CD4-positive, CD25-positive, alpha-beta regulatory T cell (primary cell): ENCODE measurements around the gene SLC17A4. TPM values are rescaled to one million over a fixed set of nuclear protein-coding genes. Genes with fewer than 3 reads are reported as not detected.
A peak's percentile ranks its signal among the peaks of the same experiment; 100 is the strongest.
"Not testable (repeated sequence)": the region's sequence is repeated elsewhere in the genome, so short reads cannot be mapped to it uniquely, and the experiment has no call there.

Source experiments
- ATAC-seq, 2 donors: fragments of 150-1000 bp; cut with Tn5 transposase; one replicate each; pipeline ENCODE4 v1.10.0; 2021; ENCODE audit warnings: low read depth in 2 of 2, moderate number of reproducible peaks in 2 of 2, moderate library complexity in 1 of 2
- DNase-seq, 3 donors: peaks; one replicate each; pipeline versions ENCODE4 v3.0.0 to v3.0.0-alpha.2; 2012 to 2022; ENCODE audit warnings: mixed read lengths in 1 of 3
- H3K27ac ChIP-seq: one replicate; pipeline ENCODE4 v1.7.0; 2013; ENCODE audit warnings: mild to moderate bottlenecking, low read length; ENCODE audit not compliant: insufficient read depth, poor library complexity, severe bottlenecking
- H3K27me3 ChIP-seq: one replicate; pipeline ENCODE4 v1.7.0; 2013; ENCODE audit warnings: low read length; ENCODE audit not compliant: control insufficient read depth, insufficient read depth
- H3K36me3 ChIP-seq: one replicate; pipeline ENCODE4 v1.7.0; 2013; ENCODE audit warnings: mild to moderate bottlenecking, low read length, moderate library complexity; ENCODE audit not compliant: control insufficient read depth, insufficient read depth
- H3K4me1 ChIP-seq: 2 replicates; pipeline ENCODE4 v1.7.0; 2013; ENCODE audit warnings: mild to moderate bottlenecking, low read length; ENCODE audit not compliant: insufficient read depth, control insufficient read depth, poor library complexity, severe bottlenecking
- H3K4me3 ChIP-seq: one replicate; pipeline ENCODE4 v1.7.0; 2013; ENCODE audit warnings: low read depth, mild to moderate bottlenecking, low read length, moderate library complexity
- H3K9me3 ChIP-seq, 2 experiments: 1 replicate in 1 of 2; 2 replicates in 1 of 2; pipeline ENCODE4 v1.7.0; 2013; ENCODE audit warnings: low read length in 2 of 2, mild to moderate bottlenecking in 1 of 2, moderate library complexity in 1 of 2; ENCODE audit not compliant: control insufficient read depth in 2 of 2
- H3K27ac Mint-ChIP-seq, 3 donors: one replicate each; pipeline ENCODE4 v1.8.0; 2020 to 2022; ENCODE audit warnings: mild to moderate bottlenecking in 3 of 3, mixed read lengths in 3 of 3, moderate library complexity in 2 of 3
- H3K27me3 Mint-ChIP-seq: one replicate; pipeline ENCODE4 v1.8.0; 2022; ENCODE audit warnings: mild to moderate bottlenecking, mixed read lengths
- H3K36me3 Mint-ChIP-seq: one replicate; pipeline ENCODE4 v1.8.0; 2020; ENCODE audit warnings: mixed read lengths
- H3K4me1 Mint-ChIP-seq, 4 donors: one replicate each; pipeline ENCODE4 v1.8.0; 2020 to 2022; ENCODE audit warnings: mixed read lengths in 4 of 4, mild to moderate bottlenecking in 1 of 4
- H3K4me3 Mint-ChIP-seq, 4 donors: one replicate each; pipeline ENCODE4 v1.8.0; 2020 to 2022; ENCODE audit warnings: mild to moderate bottlenecking in 4 of 4, mixed read lengths in 4 of 4, moderate library complexity in 3 of 4
- H3K9me3 Mint-ChIP-seq, 7 donors: one replicate each; pipeline ENCODE4 v1.8.0; 2020 to 2022; ENCODE audit warnings: mixed read lengths in 7 of 7, mild to moderate bottlenecking in 3 of 7, moderate library complexity in 2 of 7
- polyA plus RNA-seq, 4 donors: library from polyadenylated mRNA; unstranded; fragments of 300-500 nt; fragmentation: Illumina TruSeq; gene quantifications; one replicate each; pipeline ENCODE4 v1.2.3, GENCODE V29; 2021
- total RNA-seq: library from RNA; stranded (reverse); gene quantifications from one replicate; pipeline ENCODE4 v1.2.3, GENCODE V29; 2022

Gene SLC17A4
- total and polyA plus RNA-seq, 5 donors from 2014 or later = not detected

DNA sequence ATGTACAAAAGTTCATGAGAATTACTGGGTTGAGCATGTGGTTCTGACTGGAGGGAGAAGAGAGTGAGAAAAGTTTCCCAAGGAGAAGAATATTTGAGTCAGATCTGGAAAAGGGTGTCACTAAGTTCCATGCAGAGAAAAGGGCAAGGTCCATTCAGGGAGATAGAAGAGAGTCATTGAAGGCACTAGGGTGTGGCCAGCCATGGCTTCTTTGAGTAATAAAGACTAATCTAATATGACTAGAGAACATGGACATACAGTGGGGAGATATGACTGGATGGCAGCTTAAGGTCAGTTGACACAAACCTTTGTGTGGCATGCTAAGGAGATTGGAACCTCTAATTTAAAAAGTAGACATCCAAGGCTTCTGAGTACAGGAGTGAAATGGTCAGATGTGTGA lies 10.7 kb upstream of the SLC17A4 start:
- no peak for DNase-seq
- Mint-ChIP-seq H3K4me3 (no peak overlapping the region), H3K27me3 (peaks cover 16% of the 10 kb centered on the region), H3K9me3 (no peaks in the 10 kb centered on the region), H3K4me1 (no peaks in the 10 kb centered on the region), H3K36me3 (no peaks in the 10 kb centered on the region), H3K27ac (no peak overlapping the region)
- Histone ChIP-seq H3K4me3 (no peak overlapping the region), H3K27ac (no peak overlapping the region), H3K27me3 (peaks cover 3% of the 10 kb centered on the region), H3K4me1 (no peaks in the 10 kb centered on the region), H3K9me3 (no peaks in the 10 kb centered on the region), H3K36me3 (no peaks in the 10 kb centered on the region)
- no peak for ATAC-seq

DNA sequence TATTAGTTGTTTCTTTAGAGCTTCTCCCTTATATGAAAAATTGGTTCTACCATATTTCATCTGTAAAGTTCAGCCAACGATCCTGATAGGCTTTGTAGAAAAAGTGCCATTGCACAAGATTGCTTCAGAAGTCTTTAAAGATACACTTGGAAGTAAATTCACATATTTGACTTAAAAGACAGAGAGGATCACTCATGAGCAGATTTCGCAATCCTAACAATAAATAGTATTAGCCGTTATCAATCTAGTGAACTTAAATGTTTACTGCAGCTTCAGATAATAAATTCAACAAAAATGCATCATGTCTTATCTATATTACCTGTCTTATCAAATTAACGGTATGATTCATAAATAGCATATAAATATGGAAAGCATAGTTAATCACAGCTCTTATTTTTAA lies 8.7 kb upstream of the SLC17A4 start:
- Mint-ChIP-seq H3K4me1 (no peaks in the 10 kb centered on the region), H3K4me3 (no peak overlapping the region), H3K27ac (no peak overlapping the region), H3K9me3 (no peaks in the 10 kb centered on the region), H3K36me3 (no peaks in the 10 kb centered on the region), H3K27me3 (peaks cover 14% of the 10 kb centered on the region)
- H3K9me3 ChIP-seq = no peaks in the 10 kb centered on the region
- no peak overlapping the region for H3K27ac ChIP-seq
- no peaks in the 10 kb centered on the region for H3K36me3 ChIP-seq
- H3K4me1 ChIP-seq = no peaks in the 10 kb centered on the region
- H3K27me3 ChIP-seq = peaks cover 3% of the 10 kb centered on the region
- no peak overlapping the region for H3K4me3 ChIP-seq
- ATAC-seq (no peak), DNase-seq (no peak)

DNA sequence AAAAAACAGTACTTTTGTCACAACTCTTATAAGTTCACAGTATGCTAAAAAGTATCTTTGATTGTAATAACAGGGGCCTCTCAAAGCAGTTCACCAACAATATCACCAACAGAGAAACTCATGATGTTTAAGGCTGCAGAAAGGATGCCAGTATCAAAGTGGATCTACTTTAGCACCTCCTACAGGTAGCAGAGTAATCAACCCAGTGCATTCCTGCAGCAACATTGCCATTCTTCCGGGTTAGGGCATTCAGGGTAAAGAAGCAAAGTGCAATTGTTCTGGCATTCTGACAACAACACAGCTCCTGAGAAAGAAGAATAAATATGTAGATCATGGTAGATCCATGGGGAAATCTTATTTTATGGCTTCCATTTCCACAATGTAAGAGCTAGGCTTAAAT lies 7.6 kb upstream of the SLC17A4 start:
- Histone ChIP-seq H3K4me1 (no peaks in the 10 kb centered on the region), H3K36me3 (no peaks in the 10 kb centered on the region), H3K9me3 (no peaks in the 10 kb centered on the region), H3K4me3 (no peak overlapping the region), H3K27me3 (peaks cover 3% of the 10 kb centered on the region), H3K27ac (no peak overlapping the region)
- no peak for DNase-seq
- Mint-ChIP-seq H3K36me3 (no peaks in the 10 kb centered on the region), H3K4me1 (no peaks in the 10 kb centered on the region), H3K27me3 (peaks cover 12% of the 10 kb centered on the region), H3K9me3 (no peaks in the 10 kb centered on the region), H3K27ac (no peak overlapping the region), H3K4me3 (no peak overlapping the region)
- ATAC-seq = no peak

DNA sequence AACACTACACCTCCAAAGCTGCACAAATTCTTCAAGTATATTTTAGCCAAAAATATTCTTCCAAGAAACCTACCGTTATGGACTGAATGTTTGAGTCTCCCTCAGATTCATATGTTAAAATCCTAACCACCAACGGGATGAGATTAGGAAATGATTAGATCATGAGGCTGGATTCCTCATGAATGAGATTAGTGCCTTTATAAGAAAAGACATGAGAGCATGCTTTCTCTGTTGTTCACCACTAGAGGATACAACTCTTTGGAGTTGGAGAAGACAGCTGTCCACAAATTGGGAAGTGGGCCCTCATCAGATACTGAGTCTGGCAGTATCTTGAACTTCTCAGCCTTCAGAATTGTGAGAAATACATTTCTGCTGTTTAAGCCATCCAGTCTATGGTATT lies 7.1 kb upstream of the SLC17A4 start:
- Mint-ChIP-seq H3K27me3 (peaks cover 9% of the 10 kb centered on the region), H3K27ac (no peak overlapping the region), H3K36me3 (no peaks in the 10 kb centered on the region), H3K4me3 (no peak overlapping the region), H3K4me1 (no peaks in the 10 kb centered on the region), H3K9me3 (no peaks in the 10 kb centered on the region)
- no peaks in the 10 kb centered on the region for H3K4me1 ChIP-seq
- DNase-seq (no peak), ATAC-seq (no peak)
- H3K36me3 ChIP-seq = no peaks in the 10 kb centered on the region
- H3K27ac ChIP-seq = no peak overlapping the region
- peaks cover 3% of the 10 kb centered on the region for H3K27me3 ChIP-seq
- H3K4me3 ChIP-seq = no peak overlapping the region
- H3K9me3 ChIP-seq = no peaks in the 10 kb centered on the region

DNA sequence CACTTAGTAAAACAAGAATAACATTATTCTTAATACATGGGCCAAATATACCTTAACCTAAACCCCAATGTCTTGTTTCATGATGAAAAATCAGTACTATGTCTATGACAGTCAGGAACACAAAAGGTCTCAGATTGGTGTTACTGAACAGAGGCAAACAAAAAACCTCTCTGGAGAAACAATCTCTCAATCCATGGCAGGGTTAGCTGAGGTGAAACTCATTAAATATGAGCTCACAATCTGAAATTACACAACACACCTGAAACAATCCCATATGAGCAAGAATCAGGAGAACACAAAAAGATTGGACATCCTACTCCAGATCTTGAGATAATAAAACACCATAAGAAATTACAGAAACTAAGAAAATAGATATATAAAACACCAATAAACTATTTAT lies 6.5 kb upstream of the SLC17A4 start:
- no peaks in the 10 kb centered on the region for H3K9me3 ChIP-seq
- H3K4me1 Mint-ChIP-seq = no peaks in the 10 kb centered on the region
- H3K4me3 ChIP-seq = no peak overlapping the region
- ATAC-seq (no peak), DNase-seq (no peak)
- peaks cover 3% of the 10 kb centered on the region for H3K27me3 ChIP-seq
- H3K36me3 Mint-ChIP-seq = no peaks in the 10 kb centered on the region
- no peak overlapping the region for H3K4me3 Mint-ChIP-seq
- peaks cover 9% of the 10 kb centered on the region for H3K27me3 Mint-ChIP-seq
- no peak overlapping the region for H3K27ac ChIP-seq
- H3K9me3 Mint-ChIP-seq = no peaks in the 10 kb centered on the region
- no peaks in the 10 kb centered on the region for H3K36me3 ChIP-seq
- no peaks in the 10 kb centered on the region for H3K4me1 ChIP-seq
- H3K27ac Mint-ChIP-seq = peak overlapping the region in 1 of 3 donors; percentile 36

DNA sequence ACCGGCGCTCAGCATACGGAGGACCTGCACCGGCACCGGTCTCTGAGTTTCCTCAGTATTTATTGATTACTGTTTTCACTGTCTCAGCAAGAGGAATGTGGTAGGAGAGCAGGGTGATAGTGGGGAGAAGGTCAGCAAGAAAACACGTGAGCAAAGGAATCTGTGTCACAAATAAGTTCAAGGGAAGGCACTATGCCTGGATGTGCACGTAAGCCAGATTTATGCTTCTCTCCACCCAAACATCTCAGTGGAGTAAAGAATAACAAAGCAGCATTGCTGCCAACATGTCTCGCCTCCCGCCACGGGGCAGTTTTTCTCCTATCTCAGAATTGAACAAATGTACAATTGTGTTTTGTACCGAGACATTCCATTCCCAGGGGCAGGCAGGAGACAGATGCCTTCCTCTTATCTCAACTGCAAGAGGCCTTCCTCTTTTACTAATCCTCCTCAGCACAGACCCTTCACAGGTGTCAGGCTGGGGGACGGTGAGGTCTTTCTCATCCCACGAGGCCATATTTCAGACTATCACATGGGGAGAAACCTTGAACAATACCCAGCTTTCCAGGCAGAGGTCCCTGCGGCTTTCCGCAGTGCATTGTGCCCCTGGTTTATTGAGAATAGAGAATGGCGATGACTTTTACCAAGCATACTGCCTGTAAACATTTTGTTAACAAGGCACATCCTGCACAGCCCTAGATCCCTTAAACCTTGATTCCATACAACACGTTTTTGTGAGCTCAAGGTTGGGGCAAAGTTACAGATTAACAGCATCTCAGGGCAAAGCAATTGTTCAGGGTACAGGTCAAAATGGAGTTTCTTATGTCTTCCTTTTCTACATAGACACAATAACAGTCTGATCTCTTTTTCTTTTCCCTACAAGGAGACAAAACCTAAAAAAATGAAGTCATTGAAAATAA lies 5.7 kb upstream of the SLC17A4 start:
- not testable (repeated sequence) for H3K4me3 ChIP-seq, H3K9me3 ChIP-seq, H3K27ac ChIP-seq, H3K4me1 Mint-ChIP-seq, H3K36me3 ChIP-seq, DNase-seq, H3K27me3 ChIP-seq, H3K36me3 Mint-ChIP-seq, H3K4me1 ChIP-seq, H3K4me3 Mint-ChIP-seq, ATAC-seq, H3K9me3 Mint-ChIP-seq
- Mint-ChIP-seq H3K27me3 (peaks cover 15% of the 10 kb centered on the region), H3K27ac (peak overlapping the region in 1 of 3 donors; percentile 36)

DNA sequence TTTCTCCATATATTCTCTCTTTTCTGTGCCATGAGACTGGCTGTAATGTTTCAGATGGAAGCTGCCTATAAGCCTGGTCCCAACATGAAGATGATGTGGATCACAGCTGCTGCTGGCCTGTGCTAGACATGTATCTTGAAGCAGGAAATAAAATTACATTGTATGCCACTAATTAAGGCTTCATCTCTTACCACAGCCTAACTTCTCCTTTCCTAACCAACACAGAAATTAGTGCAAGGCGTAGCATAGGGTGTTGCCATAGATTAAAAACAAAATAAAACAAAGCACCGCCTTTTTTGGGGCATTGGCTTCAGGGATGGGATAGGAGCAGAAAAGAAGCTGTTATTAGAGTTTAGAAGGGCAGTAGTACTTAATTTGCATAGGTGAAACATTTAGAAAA lies 4.7 kb upstream of the SLC17A4 start:
- ATAC-seq (no peak), DNase-seq (no peak)
- H3K27me3 Mint-ChIP-seq = peaks cover 18% of the 10 kb centered on the region
- H3K9me3 Mint-ChIP-seq = peaks cover 0 to 2% (median 0%) of the 10 kb centered on the region in 7 donors
- Histone ChIP-seq H3K36me3 (no peaks in the 10 kb centered on the region), H3K27ac (no peak overlapping the region), H3K27me3 (no peaks in the 10 kb centered on the region), H3K9me3 (no peaks in the 10 kb centered on the region), H3K4me3 (no peak overlapping the region), H3K4me1 (no peaks in the 10 kb centered on the region)
- no peak overlapping the region for H3K4me3 Mint-ChIP-seq
- H3K36me3 Mint-ChIP-seq = no peaks in the 10 kb centered on the region
- H3K27ac Mint-ChIP-seq = no peak overlapping the region
- H3K4me1 Mint-ChIP-seq = no peaks in the 10 kb centered on the region

DNA sequence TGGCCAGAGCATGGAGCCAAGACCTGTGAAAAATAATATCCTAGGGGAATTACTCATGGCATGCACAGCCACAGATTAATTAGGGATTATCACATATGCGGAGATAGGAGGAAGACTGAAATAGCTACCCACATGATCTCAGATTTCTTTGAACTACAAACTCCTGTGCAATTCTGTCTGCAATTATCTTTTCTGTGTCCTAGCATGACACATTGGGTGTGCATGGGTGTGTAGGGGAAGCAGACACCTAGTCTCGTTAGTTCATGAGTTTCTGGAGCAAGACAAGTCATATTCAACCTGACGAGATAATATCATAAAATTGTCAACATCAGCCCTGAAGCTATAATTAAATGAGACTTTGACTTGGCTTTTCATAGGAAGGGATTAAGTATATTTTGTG lies 3.6 kb upstream of the SLC17A4 start:
- no peaks in the 10 kb centered on the region for H3K27me3 ChIP-seq
- no peaks in the 10 kb centered on the region for H3K4me1 ChIP-seq
- Mint-ChIP-seq H3K27ac (no peak overlapping the region), H3K4me3 (no peak overlapping the region), H3K36me3 (no peaks in the 10 kb centered on the region), H3K4me1 (no peaks in the 10 kb centered on the region), H3K9me3 (peaks cover 0 to 2% (median 0%) of the 10 kb centered on the region in 7 donors), H3K27me3 (peaks cover 16% of the 10 kb centered on the region)
- ATAC-seq (no peak), DNase-seq (no peak)
- H3K27ac ChIP-seq = no peak overlapping the region
- no peaks in the 10 kb centered on the region for H3K9me3 ChIP-seq
- no peaks in the 10 kb centered on the region for H3K36me3 ChIP-seq
- no peak overlapping the region for H3K4me3 ChIP-seq
